Karpas-422 (cell line): Measurements from ENCODE around the gene GRM1. TPM values are rescaled to one million over a fixed set of nuclear protein-coding genes. Genes with fewer than 3 reads are reported as not detected.

Experiments used
- DNase-seq: peaks from one replicate; pipeline ENCODE4 v3.0.0-alpha.2; 2015
- H2AFZ ChIP-seq: fragments of 200-600 bp; sonication (generic); 2 replicates; pipeline ENCODE4 v1.6.1; 2014; ENCODE audit warnings: antibody characterized with exemption, low read length, mixed read lengths
- H3K27ac ChIP-seq: fragments of 200-600 bp; sonication (generic); 2 replicates; pipeline ENCODE4 v1.5.1; 2014; ENCODE audit warnings: mild to moderate bottlenecking, low read length, moderate library complexity
- H3K27me3 ChIP-seq: fragments of 200-600 bp; sonication (generic); 2 replicates; pipeline ENCODE4 v1.6.1; 2014; ENCODE audit warnings: low read length, mixed read lengths
- H3K36me3 ChIP-seq: fragments of 200-600 bp; sonication (generic); 2 replicates; pipeline ENCODE4 v1.6.1; 2014; ENCODE audit warnings: low read length, mixed read lengths; ENCODE audit not compliant: insufficient read depth
- H3K4me1 ChIP-seq: fragments of 200-600 bp; sonication (generic); 2 replicates; pipeline ENCODE4 v1.6.1; 2014; ENCODE audit warnings: mild to moderate bottlenecking, low read length, mixed read lengths
- H3K4me2 ChIP-seq: fragments of 200-600 bp; sonication (generic); 2 replicates; pipeline ENCODE4 v1.6.1; 2014; ENCODE audit warnings: low read length, low read depth, mild to moderate bottlenecking; ENCODE audit not compliant: poor library complexity, severe bottlenecking
- H3K4me3 ChIP-seq: fragments of 200-600 bp; sonication (generic); 2 replicates; pipeline ENCODE4 v1.5.1; 2014; ENCODE audit warnings: mild to moderate bottlenecking, antibody characterized with exemption, low read length, mixed read lengths
- H3K79me2 ChIP-seq: fragments of 200-600 bp; sonication (generic); 2 replicates; pipeline ENCODE4 v1.6.1; 2014; ENCODE audit warnings: mild to moderate bottlenecking, low read length, mixed read lengths
- H3K9ac ChIP-seq: fragments of 200-600 bp; sonication (generic); 2 replicates; pipeline ENCODE4 v1.6.0; 2014; ENCODE audit warnings: low read length
- H3K9me2 ChIP-seq: fragments of 200-600 bp; sonication (generic), shearing (Covaris generic); replicated peaks from 2 replicates; pipeline ENCODE4 v1.6.0; 2014; ENCODE audit warnings: mild to moderate bottlenecking, low read length, moderate library complexity; ENCODE audit not compliant: insufficient read depth
- H3K9me3 ChIP-seq: fragments of 300-700, 200-600 bp; sonication (generic); 2 replicates; pipeline ENCODE4 v1.6.1; 2014; ENCODE audit warnings: low read length, mixed read lengths
- H4K20me1 ChIP-seq: fragments of 200-600 bp; sonication (generic); 2 replicates; pipeline ENCODE4 v1.6.1; 2014; ENCODE audit warnings: mild to moderate bottlenecking, antibody characterized with exemption, low read length, low read depth; ENCODE audit not compliant: insufficient read depth
- total RNA-seq: library from RNA; depleted of rRNA; stranded (reverse); fragments of >200 nt; shearing (Covaris generic); gene quantifications from 2 replicates; pipeline ENCODE4 v1.2.3, GENCODE V29; 2014; ENCODE audit warnings: low replicate concordance

Gene GRM1
- total RNA-seq, 1 experiment from 2014 or later, result 1.2 TPM

DNA sequence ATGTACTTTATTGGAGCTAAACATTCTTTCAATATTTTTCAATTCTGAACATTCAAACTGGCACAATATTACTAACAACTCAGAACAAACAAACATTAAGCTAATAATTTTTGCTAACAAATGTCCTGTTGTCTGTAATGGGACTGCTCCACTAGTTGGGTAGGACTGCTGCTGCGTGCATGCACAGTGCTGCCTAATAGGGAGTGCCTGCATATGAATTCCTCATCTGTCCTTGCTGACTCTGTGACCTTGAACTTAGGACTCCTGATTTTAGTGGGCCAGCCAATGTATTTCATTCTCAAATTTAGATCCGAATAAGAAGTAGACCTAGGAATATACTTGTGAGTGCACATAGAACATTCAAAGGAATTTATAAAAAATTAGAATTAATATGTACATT lies 318.2 kb downstream of the GRM1 start:
- Histone ChIP-seq H3K4me1 (peaks cover 24% of the 10 kb centered on the region), H2AFZ (no peak overlapping the region), H3K9ac (no peak overlapping the region), H3K4me3 (no peak overlapping the region), H4K20me1 (no peaks in the 10 kb centered on the region), H3K36me3 (no peaks in the 10 kb centered on the region), H3K9me3 (no peaks in the 10 kb centered on the region), H3K9me2 (no peaks in the 10 kb centered on the region), H3K4me2 (no peak overlapping the region), H3K79me2 (no peaks in the 10 kb centered on the region), H3K27ac (no peak overlapping the region), H3K27me3 (no peaks in the 10 kb centered on the region)
- no peak for DNase-seq

DNA sequence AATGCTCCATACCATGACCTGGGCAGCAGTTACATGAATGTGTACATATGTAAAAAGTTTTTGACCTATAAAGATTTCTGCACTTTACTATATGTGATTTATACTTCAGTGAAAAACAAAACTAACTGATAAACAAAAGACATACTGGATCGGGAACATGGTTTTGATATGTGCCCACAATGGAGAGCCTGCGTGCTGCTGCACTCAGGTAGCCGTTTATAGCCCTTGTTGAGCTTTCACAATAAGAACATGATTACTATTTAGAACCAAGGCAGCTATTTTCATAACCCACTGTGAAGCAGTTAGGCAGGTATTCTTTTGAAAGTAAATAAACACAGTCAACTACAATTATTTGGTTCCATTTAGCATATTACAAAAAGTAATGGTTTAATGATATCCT lies 318.8 kb downstream of the GRM1 start:
- Histone ChIP-seq H4K20me1 (no peaks in the 10 kb centered on the region), H3K27me3 (no peaks in the 10 kb centered on the region), H3K27ac (no peak overlapping the region), H2AFZ (no peak overlapping the region), H3K79me2 (no peaks in the 10 kb centered on the region), H3K4me3 (no peak overlapping the region), H3K36me3 (no peaks in the 10 kb centered on the region), H3K4me2 (no peak overlapping the region), H3K9me3 (no peaks in the 10 kb centered on the region), H3K4me1 (peaks cover 25% of the 10 kb centered on the region), H3K9ac (no peak overlapping the region), H3K9me2 (no peaks in the 10 kb centered on the region)
- no peak for DNase-seq

DNA sequence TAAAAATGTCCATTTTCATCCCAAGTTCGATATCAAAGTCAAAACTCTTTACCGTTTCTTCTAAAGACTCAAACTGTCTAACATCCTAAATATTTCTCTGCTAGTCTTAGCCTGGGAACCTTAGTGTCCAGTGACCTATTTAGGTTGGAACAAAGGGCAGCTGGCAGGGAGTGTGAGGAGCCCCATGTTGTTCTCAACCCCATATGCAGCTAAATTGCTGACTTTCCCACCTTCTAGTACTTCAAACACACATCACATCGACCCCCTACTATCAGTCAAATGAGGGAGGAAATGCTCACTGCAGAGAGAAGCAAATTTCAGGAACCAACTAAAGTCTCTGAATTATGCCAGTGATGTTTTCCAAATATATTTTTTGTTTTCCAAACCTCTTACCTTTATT lies 322.2 kb downstream of the GRM1 start:
- DNase-seq, result no peak
- Histone ChIP-seq H3K9me3 (no peaks in the 10 kb centered on the region), H3K9ac (no peak overlapping the region), H4K20me1 (no peaks in the 10 kb centered on the region), H3K9me2 (no peaks in the 10 kb centered on the region), H3K4me3 (no peak overlapping the region), H3K4me2 (peak overlapping the region; percentile 27), H3K4me1 (peaks cover 59% of the 10 kb centered on the region), H3K79me2 (no peaks in the 10 kb centered on the region), H3K27me3 (no peaks in the 10 kb centered on the region), H3K27ac (no peak overlapping the region), H2AFZ (0 out of 2 replicates have a peak overlapping the region, but pooled peaks have one; percentile 26), H3K36me3 (no peaks in the 10 kb centered on the region)

DNA sequence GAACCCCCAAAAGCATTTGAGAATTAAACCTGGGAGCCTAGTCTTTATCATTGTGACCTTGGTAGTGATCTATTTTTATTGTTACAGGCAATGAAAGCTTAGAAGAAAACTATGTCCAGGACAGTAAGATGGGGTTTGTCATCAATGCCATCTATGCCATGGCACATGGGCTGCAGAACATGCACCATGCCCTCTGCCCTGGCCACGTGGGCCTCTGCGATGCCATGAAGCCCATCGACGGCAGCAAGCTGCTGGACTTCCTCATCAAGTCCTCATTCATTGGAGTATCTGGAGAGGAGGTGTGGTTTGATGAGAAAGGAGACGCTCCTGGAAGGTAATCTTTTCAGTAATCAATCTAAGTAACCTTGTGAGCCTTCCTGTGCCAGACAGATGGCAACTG lies 323.3 kb downstream of the GRM1 start:
- Histone ChIP-seq H3K36me3 (no peaks in the 10 kb centered on the region), H2AFZ (no peak overlapping the region), H4K20me1 (no peaks in the 10 kb centered on the region), H3K9ac (no peak overlapping the region), H3K27ac (no peak overlapping the region; the same call in 1 of the 2 replicates), H3K4me3 (no peak overlapping the region), H3K4me1 (peaks cover 70% of the 10 kb centered on the region), H3K79me2 (no peaks in the 10 kb centered on the region), H3K9me2 (no peaks in the 10 kb centered on the region), H3K4me2 (peak overlapping the region; percentile 47), H3K27me3 (no peaks in the 10 kb centered on the region), H3K9me3 (no peaks in the 10 kb centered on the region)
- DNase-seq, result no peak

DNA sequence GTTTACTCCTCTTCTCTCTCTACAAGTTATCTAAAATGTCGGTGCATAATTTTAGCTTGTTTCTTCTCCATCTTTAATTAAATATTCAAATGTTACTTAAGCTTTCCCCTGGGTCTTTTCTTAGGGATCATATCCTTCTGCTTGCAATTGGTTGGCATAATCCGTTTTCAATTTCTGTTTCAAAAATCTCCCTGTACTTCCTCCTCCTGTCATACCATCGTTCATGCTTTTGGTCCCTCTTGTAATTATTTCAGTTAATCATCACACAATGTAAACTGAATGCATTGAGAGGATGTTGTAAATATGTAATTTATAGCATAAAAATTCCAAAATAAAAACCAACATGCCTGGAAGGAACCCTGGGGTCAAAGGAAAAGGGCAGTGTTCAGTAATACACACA lies 325.6 kb downstream of the GRM1 start:
- Histone ChIP-seq H3K4me3 (peak overlapping the region; percentile 52; the same call in 1 of the 2 replicates), H4K20me1 (no peaks in the 10 kb centered on the region), H3K4me2 (peak overlapping the region; percentile 71), H3K27ac (peak overlapping the region; percentile 97), H3K36me3 (no peaks in the 10 kb centered on the region), H2AFZ (0 out of 2 replicates have a peak overlapping the region, but pooled peaks have one; percentile 39), H3K9me2 (no peaks in the 10 kb centered on the region), H3K9ac (peak overlapping the region; percentile 39), H3K27me3 (no peaks in the 10 kb centered on the region), H3K79me2 (no peaks in the 10 kb centered on the region), H3K9me3 (no peaks in the 10 kb centered on the region), H3K4me1 (peaks cover 93% of the 10 kb centered on the region)
- DNase-seq, result peak; percentile 78

DNA sequence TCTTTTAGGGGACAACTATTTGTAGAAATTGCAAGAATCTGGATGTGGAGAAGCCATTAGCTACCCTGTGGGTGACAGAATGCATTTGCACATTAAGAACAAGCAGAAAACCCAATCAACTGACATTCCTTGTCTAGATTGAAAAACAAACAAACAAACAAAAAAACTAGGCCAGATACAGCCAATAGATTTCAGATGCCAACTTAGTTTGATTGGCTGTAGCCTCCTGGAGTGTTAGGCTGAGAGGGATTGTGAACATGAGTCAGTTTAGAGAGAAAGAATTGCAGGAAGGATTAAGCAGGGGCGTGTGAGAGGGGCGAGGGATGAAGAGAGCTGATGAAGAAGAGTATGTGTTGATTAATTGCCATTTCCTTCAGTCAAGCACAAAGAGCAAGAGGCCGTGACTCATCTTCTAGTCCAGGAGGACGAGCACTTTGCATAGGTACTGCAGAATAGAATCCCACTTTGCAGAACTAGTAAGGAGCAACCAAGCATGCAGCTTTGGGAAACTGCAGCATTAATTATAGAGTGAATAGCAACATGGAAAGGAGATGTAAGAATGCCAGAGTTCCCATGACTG lies 326.7 kb downstream of the GRM1 start:
- H2AFZ ChIP-seq, result no peak overlapping the region

DNA sequence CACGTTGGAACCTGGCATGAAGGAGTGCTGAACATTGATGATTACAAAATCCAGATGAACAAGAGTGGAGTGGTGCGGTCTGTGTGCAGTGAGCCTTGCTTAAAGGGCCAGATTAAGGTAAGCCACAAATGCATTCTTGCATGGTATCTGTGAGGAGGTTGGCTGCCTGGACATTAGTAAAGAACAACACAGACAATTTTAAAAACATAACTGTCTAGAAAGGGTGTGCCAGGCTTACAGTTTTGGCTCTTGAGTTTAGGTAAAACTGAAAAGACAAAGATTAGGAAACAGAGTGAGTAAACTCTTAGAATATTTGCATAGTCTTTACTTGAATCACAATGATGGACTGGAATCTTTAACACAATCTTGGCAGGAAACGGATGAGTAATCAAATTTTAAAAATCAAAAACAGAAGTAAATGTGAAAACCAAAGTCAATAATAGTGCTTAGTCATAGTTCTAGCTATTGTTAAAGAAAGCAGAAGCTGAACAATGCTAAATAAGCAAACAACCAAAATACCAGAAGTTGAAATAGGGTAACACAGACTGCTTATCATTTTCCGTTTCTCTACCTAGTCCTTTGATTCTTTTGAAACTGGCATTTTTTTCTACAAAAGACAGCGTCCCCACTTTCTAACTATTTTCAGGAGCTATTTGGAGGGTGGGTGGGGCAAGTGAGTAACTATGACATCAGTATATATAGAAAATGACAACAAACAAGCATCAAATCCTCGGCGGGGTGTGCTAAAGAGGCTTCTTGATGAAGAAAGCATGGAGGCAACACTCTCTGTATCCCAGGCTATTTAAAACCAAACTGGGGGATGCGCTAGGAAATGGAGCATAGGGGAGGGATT lies 328.9 kb downstream of the GRM1 start:
- peak; percentile 92 for DNase-seq
- Histone ChIP-seq H3K27me3 (no peaks in the 10 kb centered on the region), H3K36me3 (no peaks in the 10 kb centered on the region), H2AFZ (peak overlapping the region; percentile 54; the same call in 1 of the 2 replicates), H3K4me1 (peaks cover 83% of the 10 kb centered on the region), H3K27ac (peak overlapping the region; percentile 97), H3K9me2 (no peaks in the 10 kb centered on the region), H3K79me2 (no peaks in the 10 kb centered on the region), H3K9me3 (no peaks in the 10 kb centered on the region), H4K20me1 (no peaks in the 10 kb centered on the region), H3K4me2 (peak overlapping the region; percentile 71), H3K9ac (peak overlapping the region; percentile 55), H3K4me3 (peak overlapping the region; percentile 52)

More for the DNA sequence above, 326.7 kb downstream of the GRM1 start:
- DNase-seq, result peak; percentile 91
- H3K4me2 ChIP-seq, result peak overlapping the region; percentile 71
- H3K79me2 ChIP-seq, result no peaks in the 10 kb centered on the region
- no peaks in the 10 kb centered on the region for H3K9me2 ChIP-seq
- H3K4me3 ChIP-seq, result peak overlapping the region; percentile 52
- peaks cover 93% of the 10 kb centered on the region for H3K4me1 ChIP-seq
- no peaks in the 10 kb centered on the region for H3K36me3 ChIP-seq
- H3K9me3 ChIP-seq, result no peaks in the 10 kb centered on the region
- H3K9ac ChIP-seq, result peak overlapping the region; percentile 55
- no peaks in the 10 kb centered on the region for H4K20me1 ChIP-seq
- H3K27ac ChIP-seq, result peak overlapping the region; percentile 97
- H3K27me3 ChIP-seq, result no peaks in the 10 kb centered on the region

DNA sequence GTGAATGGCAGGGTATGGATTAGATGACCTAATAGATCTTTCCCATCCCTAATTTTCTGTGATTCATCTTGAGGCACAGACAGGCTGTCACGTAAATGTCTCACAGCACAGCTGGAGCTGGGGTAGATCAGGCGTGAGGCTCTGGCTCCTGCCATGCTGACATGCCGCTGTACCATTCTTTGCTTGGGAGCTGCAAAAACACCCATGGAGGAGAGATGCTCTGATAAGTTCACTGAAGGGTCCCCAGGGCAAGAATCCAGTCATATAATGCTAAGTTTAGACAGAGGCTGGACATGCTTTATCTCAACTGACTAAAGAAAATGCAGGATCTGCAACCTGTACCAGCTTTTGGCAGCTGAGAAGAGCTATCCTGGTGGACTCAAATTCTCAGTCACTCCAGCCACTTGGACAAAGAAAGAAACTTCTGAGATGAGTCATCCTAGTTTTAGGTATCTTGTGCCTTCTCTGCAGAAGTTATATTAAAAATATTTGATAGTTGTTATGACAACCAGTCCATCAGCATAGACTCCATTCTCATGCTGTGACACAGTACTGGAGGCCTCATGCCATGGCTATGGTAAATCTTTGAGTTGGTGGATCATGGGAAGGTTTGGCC lies 329.7 kb downstream of the GRM1 start:
- Histone ChIP-seq H3K9me3 (no peaks in the 10 kb centered on the region), H3K4me2 (peak overlapping the region; percentile 71), H4K20me1 (no peaks in the 10 kb centered on the region), H3K79me2 (no peaks in the 10 kb centered on the region), H3K9ac (peak overlapping the region; percentile 55), H3K27ac (peak overlapping the region; percentile 97), H3K4me1 (peaks cover 83% of the 10 kb centered on the region), H3K36me3 (no peaks in the 10 kb centered on the region), H3K27me3 (no peaks in the 10 kb centered on the region), H2AFZ (peak overlapping the region; percentile 54), H3K9me2 (no peaks in the 10 kb centered on the region), H3K4me3 (peak overlapping the region; percentile 52)
- peak; percentile 60 for DNase-seq
